Endodermal cell (in vitro differentiated cells): Measurements from ENCODE around the gene TLE6. TPM values are rescaled to one million over a fixed set of nuclear protein-coding genes. Genes with fewer than 3 reads are reported as not detected.

Source experiments
- DNase-seq: peaks from one replicate; pipeline ENCODE4 v3.0.0-alpha.2; 2017
- H3K27ac ChIP-seq: 2 replicates; pipeline ENCODE4 v1.5.1; 2013; ENCODE audit warnings: mild to moderate bottlenecking, low read depth, low read length, moderate library complexity
- H3K27me3 ChIP-seq: 2 replicates; pipeline ENCODE4 v1.6.1; 2013; ENCODE audit warnings: mild to moderate bottlenecking, low read length, moderate library complexity; ENCODE audit not compliant: insufficient read depth, control insufficient read depth, poor library complexity, severe bottlenecking
- H3K36me3 ChIP-seq: 2 replicates; pipeline ENCODE4 v1.7.0; 2013; ENCODE audit warnings: mild to moderate bottlenecking, low read length, moderate library complexity; ENCODE audit not compliant: control insufficient read depth, insufficient read depth
- H3K4me1 ChIP-seq: one replicate; pipeline ENCODE4 v1.7.0; 2013; ENCODE audit warnings: low read length; ENCODE audit not compliant: control insufficient read depth, insufficient read depth
- H3K4me3 ChIP-seq: 2 replicates; pipeline ENCODE4 v1.5.1; 2013; ENCODE audit warnings: mild to moderate bottlenecking, low read length, moderate library complexity
- H3K9ac ChIP-seq: 2 replicates; pipeline ENCODE4 v1.6.1; 2013; ENCODE audit warnings: mild to moderate bottlenecking, low read length, moderate library complexity; ENCODE audit not compliant: poor library complexity, severe bottlenecking; ENCODE audit errors: extremely low read depth
- H3K9me3 ChIP-seq: 2 replicates; pipeline ENCODE4 v1.6.1; 2013; ENCODE audit warnings: mild to moderate bottlenecking, low read length, moderate library complexity; ENCODE audit not compliant: control insufficient read depth
- H3K27ac Mint-ChIP-seq: 2 replicates; pipeline ENCODE4 v1.8.0; 2020; ENCODE audit warnings: mixed read lengths
- H3K27me3 Mint-ChIP-seq: 2 replicates; pipeline ENCODE4 v1.8.0; 2021; ENCODE audit warnings: mild to moderate bottlenecking, mixed read lengths; ENCODE audit not compliant: insufficient read depth
- H3K36me3 Mint-ChIP-seq: 2 replicates; pipeline ENCODE4 v1.8.0; 2020; ENCODE audit warnings: low read depth, mixed read lengths
- H3K4me1 Mint-ChIP-seq: 2 replicates; pipeline ENCODE4 v1.8.0; 2020; ENCODE audit warnings: mixed read lengths
- H3K4me3 Mint-ChIP-seq: 2 replicates; pipeline ENCODE4 v1.8.0; 2020; ENCODE audit warnings: mild to moderate bottlenecking, moderate library complexity, mixed read lengths
- H3K9me3 Mint-ChIP-seq: 2 replicates; pipeline ENCODE4 v1.8.0; 2020; ENCODE audit warnings: mild to moderate bottlenecking, mixed read lengths
- WGBS, 2 experiments: methylation state at CpG; one replicate each; pipeline versions ENCODE4 v1.1.5 to v1.1.7; 2013; ENCODE audit warnings: missing lambda C conversion rate in 2 of 2, mixed read lengths in 1 of 2; ENCODE audit not compliant: insufficient coverage in 1 of 2, insufficient read length in 1 of 2; 5-methylcytosine and 5-hydroxymethylcytosine counted together
- total RNA-seq, 2 donors: library from RNA; stranded (reverse); fragmentation: NEBNext Ultra II Directional in 1 of 2; extraction: Animal tissue kit (Norgen Biotek cat#: 25700) in 1 of 2; gene quantifications; 2 replicates in 1 of 2; 3 replicates in 1 of 2; pipeline ENCODE4 v1.2.1, GENCODE V29; 2021
- TF ChIP-seq, protein P1 (sequence below): fragments of 200-600 bp; sonication (generic); conservative IDR thresholded peaks from 2 replicates; pipeline ENCODE4 v1.5.0; 2021; ENCODE audit warnings: antibody characterized with exemption, mild to moderate bottlenecking

TLE6 gene
- total RNA-seq, 2 donors from 2014 or later: 13.7 to 17.3 TPM

GRCh38 chr19:3024870-3025548, 47.6 kb downstream of the TLE6 start:
- Mint-ChIP-seq H3K4me1 (peaks cover 19% of the 10 kb centered on the region), H3K27ac (peak overlapping the region; percentile 92), H3K4me3 (peak overlapping the region; percentile 51), H3K36me3 (no peaks in the 10 kb centered on the region), H3K9me3 (peaks cover 2% of the 10 kb centered on the region), H3K27me3 (peaks cover 38% of the 10 kb centered on the region)
- Histone ChIP-seq H3K27me3 (peaks cover 17% of the 10 kb centered on the region), H3K27ac (no peak overlapping the region), H3K9me3 (no peaks in the 10 kb centered on the region), H3K36me3 (peaks cover 9% of the 10 kb centered on the region), H3K4me3 (peak overlapping the region; percentile 76), H3K4me1 (peaks cover 8% of the 10 kb centered on the region), H3K9ac (peak overlapping the region; percentile 63)
- peak; percentile 83 for DNase-seq
- WGBS, 2 experiments: 11 to 13% methylated on average over 14 to 30 of the region's 30 CpGs
- TF ChIP-seq, protein P1, sequence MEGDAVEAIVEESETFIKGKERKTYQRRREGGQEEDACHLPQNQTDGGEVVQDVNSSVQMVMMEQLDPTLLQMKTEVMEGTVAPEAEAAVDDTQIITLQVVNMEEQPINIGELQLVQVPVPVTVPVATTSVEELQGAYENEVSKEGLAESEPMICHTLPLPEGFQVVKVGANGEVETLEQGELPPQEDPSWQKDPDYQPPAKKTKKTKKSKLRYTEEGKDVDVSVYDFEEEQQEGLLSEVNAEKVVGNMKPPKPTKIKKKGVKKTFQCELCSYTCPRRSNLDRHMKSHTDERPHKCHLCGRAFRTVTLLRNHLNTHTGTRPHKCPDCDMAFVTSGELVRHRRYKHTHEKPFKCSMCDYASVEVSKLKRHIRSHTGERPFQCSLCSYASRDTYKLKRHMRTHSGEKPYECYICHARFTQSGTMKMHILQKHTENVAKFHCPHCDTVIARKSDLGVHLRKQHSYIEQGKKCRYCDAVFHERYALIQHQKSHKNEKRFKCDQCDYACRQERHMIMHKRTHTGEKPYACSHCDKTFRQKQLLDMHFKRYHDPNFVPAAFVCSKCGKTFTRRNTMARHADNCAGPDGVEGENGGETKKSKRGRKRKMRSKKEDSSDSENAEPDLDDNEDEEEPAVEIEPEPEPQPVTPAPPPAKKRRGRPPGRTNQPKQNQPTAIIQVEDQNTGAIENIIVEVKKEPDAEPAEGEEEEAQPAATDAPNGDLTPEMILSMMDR: no peak

DNA sequence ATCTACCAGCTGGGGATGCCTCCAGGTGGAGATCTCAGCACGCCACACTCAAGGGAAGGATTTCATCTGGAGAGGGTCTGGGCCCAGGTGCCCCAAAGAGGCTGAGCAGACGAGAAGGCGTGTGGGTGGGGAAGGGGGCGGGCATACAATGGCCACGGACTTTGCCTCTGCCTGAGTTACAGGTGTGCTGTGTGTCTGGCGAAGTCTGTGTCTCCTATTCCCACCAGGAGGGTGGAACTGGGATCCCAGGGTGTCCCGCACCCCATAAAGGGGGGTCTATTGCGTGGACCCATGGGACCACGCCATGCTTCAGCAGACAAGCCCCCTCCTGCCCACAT, 48.2 kb downstream of the TLE6 start:
- 65 to 83% methylated on average over 3 to 9 of the region's 9 CpGs for WGBS, 2 experiments
- peak overlapping the region; percentile 51 for H3K4me3 Mint-ChIP-seq
- peaks cover 43% of the 10 kb centered on the region for H3K27me3 Mint-ChIP-seq
- Histone ChIP-seq H3K27me3 (peaks cover 22% of the 10 kb centered on the region), H3K27ac (no peak overlapping the region), H3K4me1 (peaks cover 8% of the 10 kb centered on the region), H3K36me3 (peaks cover 5% of the 10 kb centered on the region), H3K9ac (peak overlapping the region; percentile 63), H3K9me3 (no peaks in the 10 kb centered on the region), H3K4me3 (peak overlapping the region; percentile 76)
- TF ChIP-seq, protein P1: peak; percentile 15
- H3K9me3 Mint-ChIP-seq: peaks cover 2% of the 10 kb centered on the region
- H3K27ac Mint-ChIP-seq: peak overlapping the region; percentile 92
- DNase-seq: no peak
- H3K36me3 Mint-ChIP-seq: no peaks in the 10 kb centered on the region
- peaks cover 22% of the 10 kb centered on the region for H3K4me1 Mint-ChIP-seq

DNA sequence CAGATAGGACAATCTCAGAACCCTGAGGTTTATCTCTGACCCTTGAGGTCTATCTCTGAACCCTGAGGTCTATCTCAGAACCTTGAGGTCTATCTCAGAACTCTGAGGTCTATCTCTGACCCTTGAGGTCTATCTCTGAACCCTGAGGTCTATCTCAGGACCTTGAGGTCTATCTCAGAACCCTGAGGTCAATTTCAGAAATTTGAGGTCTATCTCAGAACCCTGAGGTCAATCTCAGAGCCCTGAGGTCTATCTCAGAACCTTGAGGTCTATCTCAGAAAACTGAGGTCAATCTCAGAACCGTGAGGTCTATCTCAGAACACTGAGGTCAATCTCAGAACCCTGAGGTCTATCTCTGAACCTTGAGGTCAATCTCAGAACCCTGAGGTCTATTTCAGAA, 49.4 kb downstream of the TLE6 start:
- Histone ChIP-seq H3K9ac (no peak overlapping the region), H3K27ac (no peak overlapping the region), H3K9me3 (no peaks in the 10 kb centered on the region), H3K36me3 (peaks cover 5% of the 10 kb centered on the region), H3K27me3 (peaks cover 27% of the 10 kb centered on the region), H3K4me1 (peaks cover 8% of the 10 kb centered on the region), H3K4me3 (no peak overlapping the region)
- Mint-ChIP-seq H3K4me3 (no peak overlapping the region), H3K9me3 (peaks cover 2% of the 10 kb centered on the region), H3K27me3 (peaks cover 55% of the 10 kb centered on the region), H3K4me1 (peaks cover 22% of the 10 kb centered on the region), H3K27ac (no peak overlapping the region), H3K36me3 (no peaks in the 10 kb centered on the region)
- 86 to 94% methylated on average over 1 of the region's 1 CpG for WGBS, 2 experiments
- DNase-seq: no peak
- TF ChIP-seq, protein P1: no peak
